ENCODE measurements around the gene RRP15. TPM values are rescaled to one million over a fixed set of nuclear protein-coding genes. Genes with fewer than 3 reads are reported as not detected.

The RRP15 gene
- total and polyA plus RNA-seq, 2 of the 13 experiments (the other 11 are each of a cell fraction or from before 2014, with no cell fraction given): 2.1 to 37.5 TPM

- TF ChIP-seq ZNF280B (CRISPR knock-in tag; IDR thresholded peaks at IDR 0.05; ENCODE audit: borderline replicate concordance) (peak; percentile 81; the same call in 1 of the 2 replicates), UBTF (CRISPR knock-in tag; IDR thresholded peaks at IDR 0.05) (peak; percentile 83), ZNF780A (CRISPR knock-in tag; IDR thresholded peaks at IDR 0.05) (peak; percentile 47; the same call in 1 of the 2 replicates), SMARCE1 (IDR thresholded peaks at IDR 0.05; ENCODE audit: borderline replicate concordance) (no peak), U2AF2 (IDR thresholded peaks at IDR 0.05; ENCODE audit: low read depth, low read length) (0 out of 2 replicates have a peak, but pooled peaks have one; percentile 46), HOXA9 (CRISPR knock-in tag; IDR thresholded peaks at IDR 0.05; ENCODE audit: borderline replicate concordance) (no peak), ATF4 (CRISPR knock-in tag; IDR thresholded peaks at IDR 0.05) (peak in 1 of 2 experiments; percentile 49; a peak in 1 of 4 replicates), FOSL2 (CRISPR knock-in tag; IDR thresholded peaks at IDR 0.05) (peak; percentile 33; the same call in 1 of the 2 replicates), ZSCAN29 (CRISPR knock-in tag; conservative IDR thresholded peaks at IDR 0.05) (0 out of 2 replicates have a peak, but pooled peaks have one; percentile 26), IKZF1 (IDR thresholded peaks at IDR 0.05) (no peak), SYNCRIP (IDR thresholded peaks at IDR 0.05; ENCODE audit: insufficient read depth, low read depth, low read length) (no peak), HNRNPUL1 (IDR thresholded peaks at IDR 0.05; ENCODE audit: low read depth, low read length) (no peak), ZGPAT (CRISPR knock-in tag; IDR thresholded peaks at IDR 0.05) (peak; percentile 96), HBP1 (CRISPR knock-in tag; IDR thresholded peaks at IDR 0.05; ENCODE audit: low read depth) (peak; percentile 70; the same call in 1 of the 2 replicates)
- TF ChIP-seq, protein P1, sequence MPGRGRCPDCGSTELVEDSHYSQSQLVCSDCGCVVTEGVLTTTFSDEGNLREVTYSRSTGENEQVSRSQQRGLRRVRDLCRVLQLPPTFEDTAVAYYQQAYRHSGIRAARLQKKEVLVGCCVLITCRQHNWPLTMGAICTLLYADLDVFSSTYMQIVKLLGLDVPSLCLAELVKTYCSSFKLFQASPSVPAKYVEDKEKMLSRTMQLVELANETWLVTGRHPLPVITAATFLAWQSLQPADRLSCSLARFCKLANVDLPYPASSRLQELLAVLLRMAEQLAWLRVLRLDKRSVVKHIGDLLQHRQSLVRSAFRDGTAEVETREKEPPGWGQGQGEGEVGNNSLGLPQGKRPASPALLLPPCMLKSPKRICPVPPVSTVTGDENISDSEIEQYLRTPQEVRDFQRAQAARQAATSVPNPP (CRISPR knock-in tag; IDR thresholded peaks at IDR 0.05): peak; percentile 36; the same call in 1 of the 2 replicates
Observed at GRCh38 chr1:218284917-218285635, at the start of gene RRP15 (continued).

Data from HepG2 (cell line).